Neural cell (in vitro differentiated cells): ENCODE results near the gene FBXL17.

Experiments
- EZH2 ChIP-seq: fragments of 200-600, 300-800 bp; shearing (Covaris generic), sonication (generic); IDR thresholded peaks from 2 replicates; pipeline ENCODE4 v1.6.1; 2014; ENCODE audit warnings: antibody characterized with exemption, low read length, borderline replicate concordance, mild to moderate bottlenecking; ENCODE audit not compliant: insufficient read depth, poor library complexity, severe bottlenecking
- TF ChIP-seq, protein P1 (sequence below): fragments of 450-650 bp; IDR thresholded peaks from 2 replicates; pipeline ENCODE4 v1.5.1; 2014; ENCODE audit warnings: antibody characterized with exemption, mild to moderate bottlenecking, moderate library complexity; ENCODE audit not compliant: poor library complexity, severe bottlenecking
- TF ChIP-seq, protein P2 (sequence below): IDR thresholded peaks from 2 replicates; pipeline ENCODE4 v1.6.1; 2012; ENCODE audit warnings: borderline replicate concordance

DNA sequence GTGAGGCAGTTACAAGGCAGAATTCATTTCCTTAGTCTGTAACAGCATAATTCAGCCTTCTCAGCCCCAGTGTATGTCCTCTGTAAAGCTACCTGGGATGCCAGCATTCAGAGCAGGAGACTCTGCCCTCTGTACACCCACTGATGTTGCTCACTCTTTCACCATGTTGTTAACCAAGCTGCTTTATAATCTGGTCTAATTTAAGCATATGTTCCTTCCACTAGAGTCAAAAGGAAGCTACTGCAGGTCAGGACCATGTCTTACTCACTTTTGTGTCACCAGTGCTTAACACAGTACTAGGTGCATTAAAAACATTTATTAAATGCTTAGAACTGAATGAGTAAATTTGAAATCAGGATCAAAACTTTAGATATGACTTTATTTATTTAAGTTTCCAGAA, 185.6 kb downstream of the FBXL17 start:
- TF ChIP-seq, protein P1, sequence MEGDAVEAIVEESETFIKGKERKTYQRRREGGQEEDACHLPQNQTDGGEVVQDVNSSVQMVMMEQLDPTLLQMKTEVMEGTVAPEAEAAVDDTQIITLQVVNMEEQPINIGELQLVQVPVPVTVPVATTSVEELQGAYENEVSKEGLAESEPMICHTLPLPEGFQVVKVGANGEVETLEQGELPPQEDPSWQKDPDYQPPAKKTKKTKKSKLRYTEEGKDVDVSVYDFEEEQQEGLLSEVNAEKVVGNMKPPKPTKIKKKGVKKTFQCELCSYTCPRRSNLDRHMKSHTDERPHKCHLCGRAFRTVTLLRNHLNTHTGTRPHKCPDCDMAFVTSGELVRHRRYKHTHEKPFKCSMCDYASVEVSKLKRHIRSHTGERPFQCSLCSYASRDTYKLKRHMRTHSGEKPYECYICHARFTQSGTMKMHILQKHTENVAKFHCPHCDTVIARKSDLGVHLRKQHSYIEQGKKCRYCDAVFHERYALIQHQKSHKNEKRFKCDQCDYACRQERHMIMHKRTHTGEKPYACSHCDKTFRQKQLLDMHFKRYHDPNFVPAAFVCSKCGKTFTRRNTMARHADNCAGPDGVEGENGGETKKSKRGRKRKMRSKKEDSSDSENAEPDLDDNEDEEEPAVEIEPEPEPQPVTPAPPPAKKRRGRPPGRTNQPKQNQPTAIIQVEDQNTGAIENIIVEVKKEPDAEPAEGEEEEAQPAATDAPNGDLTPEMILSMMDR: no peak
- no peak for TF ChIP-seq EZH2
- TF ChIP-seq, protein P2, sequence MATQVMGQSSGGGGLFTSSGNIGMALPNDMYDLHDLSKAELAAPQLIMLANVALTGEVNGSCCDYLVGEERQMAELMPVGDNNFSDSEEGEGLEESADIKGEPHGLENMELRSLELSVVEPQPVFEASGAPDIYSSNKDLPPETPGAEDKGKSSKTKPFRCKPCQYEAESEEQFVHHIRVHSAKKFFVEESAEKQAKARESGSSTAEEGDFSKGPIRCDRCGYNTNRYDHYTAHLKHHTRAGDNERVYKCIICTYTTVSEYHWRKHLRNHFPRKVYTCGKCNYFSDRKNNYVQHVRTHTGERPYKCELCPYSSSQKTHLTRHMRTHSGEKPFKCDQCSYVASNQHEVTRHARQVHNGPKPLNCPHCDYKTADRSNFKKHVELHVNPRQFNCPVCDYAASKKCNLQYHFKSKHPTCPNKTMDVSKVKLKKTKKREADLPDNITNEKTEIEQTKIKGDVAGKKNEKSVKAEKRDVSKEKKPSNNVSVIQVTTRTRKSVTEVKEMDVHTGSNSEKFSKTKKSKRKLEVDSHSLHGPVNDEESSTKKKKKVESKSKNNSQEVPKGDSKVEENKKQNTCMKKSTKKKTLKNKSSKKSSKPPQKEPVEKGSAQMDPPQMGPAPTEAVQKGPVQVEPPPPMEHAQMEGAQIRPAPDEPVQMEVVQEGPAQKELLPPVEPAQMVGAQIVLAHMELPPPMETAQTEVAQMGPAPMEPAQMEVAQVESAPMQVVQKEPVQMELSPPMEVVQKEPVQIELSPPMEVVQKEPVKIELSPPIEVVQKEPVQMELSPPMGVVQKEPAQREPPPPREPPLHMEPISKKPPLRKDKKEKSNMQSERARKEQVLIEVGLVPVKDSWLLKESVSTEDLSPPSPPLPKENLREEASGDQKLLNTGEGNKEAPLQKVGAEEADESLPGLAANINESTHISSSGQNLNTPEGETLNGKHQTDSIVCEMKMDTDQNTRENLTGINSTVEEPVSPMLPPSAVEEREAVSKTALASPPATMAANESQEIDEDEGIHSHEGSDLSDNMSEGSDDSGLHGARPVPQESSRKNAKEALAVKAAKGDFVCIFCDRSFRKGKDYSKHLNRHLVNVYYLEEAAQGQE: no peak
